ENCODE data around the gene FSTL1.

The FSTL1 gene

GRCh38 chr3:120417272-120417911, 33.4 kb downstream of the FSTL1 start:
- TF ChIP-seq CTCF (IDR thresholded peaks at IDR 0.05): peak; percentile 78
- peaks cover 12 to 18% of the 10 kb centered on the region in 2 experiments for H3K4me1 ChIP-seq (ENCODE audit: control insufficient read depth in 1 of 2, insufficient read depth in 1 of 2, low read depth in 1 of 2, low read length in 1 of 2)
- no peaks in the 10 kb centered on the region for H3K36me3 ChIP-seq
- peak overlapping the region; percentile 42 for H3K27ac ChIP-seq
- H3K9me3 ChIP-seq: no peaks in the 10 kb centered on the region
- H3K4me3 ChIP-seq (ENCODE audit: low read depth in 1 of 2, low read length in 1 of 2): peak overlapping the region in 1 of 2 experiments; percentile 37
- no peaks in the 10 kb centered on the region for H3K27me3 ChIP-seq

- Histone ChIP-seq H3K4me3 (ENCODE audit: low read depth in 1 of 2, low read length in 1 of 2) (no peak overlapping the region), H3K27me3 (no peaks in the 10 kb centered on the region), H3K9me3 (no peaks in the 10 kb centered on the region), H3K36me3 (no peaks in the 10 kb centered on the region), H3K27ac (no peak overlapping the region), H3K4me1 (ENCODE audit: control insufficient read depth in 1 of 2, insufficient read depth in 1 of 2, low read depth in 1 of 2, low read length in 1 of 2) (peaks cover 12 to 18% of the 10 kb centered on the region in 2 experiments)
- no peak for TF ChIP-seq CTCF (IDR thresholded peaks at IDR 0.05)
These were observed 33.9 kb downstream of the FSTL1 start for GRCh38 chr3:120416868-120417267.

- Histone ChIP-seq H3K9me3 (no peaks in the 10 kb centered on the region), H3K27ac (no peak overlapping the region), H3K4me1 (ENCODE audit: control insufficient read depth in 1 of 2, insufficient read depth in 1 of 2, low read depth in 1 of 2, low read length in 1 of 2) (peaks cover 12 to 18% of the 10 kb centered on the region in 2 experiments), H3K36me3 (no peaks in the 10 kb centered on the region), H3K4me3 (ENCODE audit: low read depth in 1 of 2, low read length in 1 of 2) (no peak overlapping the region), H3K27me3 (no peaks in the 10 kb centered on the region)
- TF ChIP-seq CTCF (IDR thresholded peaks at IDR 0.05): no peak
These were observed 35.0 kb downstream of the FSTL1 start for GRCh38 chr3:120415756-120416155.

GRCh38 chr3:120410541-120410940, 40.3 kb downstream of the FSTL1 start:
- H3K4me1 ChIP-seq (ENCODE audit: control insufficient read depth in 1 of 2, insufficient read depth in 1 of 2, low read depth in 1 of 2, low read length in 1 of 2): no peaks in the 10 kb centered on the region
- H3K9me3 ChIP-seq: no peaks in the 10 kb centered on the region
- no peak for TF ChIP-seq CTCF (IDR thresholded peaks at IDR 0.05)
- H3K27me3 ChIP-seq: no peaks in the 10 kb centered on the region
- no peak overlapping the region for H3K27ac ChIP-seq
- H3K4me3 ChIP-seq (ENCODE audit: low read depth in 1 of 2, low read length in 1 of 2): no peak overlapping the region
- H3K36me3 ChIP-seq: no peaks in the 10 kb centered on the region

GRCh38 chr3:120410116-120410515, 40.7 kb downstream of the FSTL1 start:
- Histone ChIP-seq H3K4me3 (ENCODE audit: low read depth in 1 of 2, low read length in 1 of 2) (no peak overlapping the region), H3K27me3 (no peaks in the 10 kb centered on the region), H3K4me1 (ENCODE audit: control insufficient read depth in 1 of 2, insufficient read depth in 1 of 2, low read depth in 1 of 2, low read length in 1 of 2) (no peaks in the 10 kb centered on the region), H3K27ac (no peak overlapping the region), H3K36me3 (no peaks in the 10 kb centered on the region), H3K9me3 (no peaks in the 10 kb centered on the region)
- TF ChIP-seq CTCF (IDR thresholded peaks at IDR 0.05): no peak

Measured in neutrophil (primary cell).